Testis (tissue), 2 donors: ENCODE data around the gene KCNK5.

Source experiments
- CTCF ChIP-seq, 3 experiments: fragments of 450-650 bp in 2 of 3; fragments of 200-600 bp in 1 of 3; sonication (generic) in 1 of 3; IDR thresholded peaks; one replicate each; pipeline ENCODE4 v1.5.1; 2016 to 2019; ENCODE audit warnings: antibody characterized with exemption in 3 of 3, mild to moderate bottlenecking in 2 of 3, moderate library complexity in 1 of 3
- POLR2A ChIP-seq: fragments of 450-650 bp; IDR thresholded peaks from one replicate; pipeline ENCODE4 v1.6.1; 2017; ENCODE audit warnings: antibody characterized with exemption, mild to moderate bottlenecking, moderate library complexity

GRCh38 chr6:39167866-39168625, 61.2 kb downstream of the KCNK5 start:
- no peak for TF ChIP-seq CTCF (IDR thresholded peaks at IDR 0.05)
- TF ChIP-seq POLR2A, result no peak
